ENCODE measurements around the gene HYCC2. TPM values are rescaled to one million over a fixed set of nuclear protein-coding genes. Genes with fewer than 3 reads are reported as not detected.
A peak's percentile ranks its signal among the peaks of the same experiment; 100 is the strongest.
"Not testable (repeated sequence)": the region's sequence is repeated elsewhere in the genome, so short reads cannot be mapped to it uniquely, and the experiment has no call there.

Gene HYCC2
- total RNA-seq, 1 experiment from 2014 or later, result 7.3 TPM

GRCh38 chr2:201072201-201072530 lies 695 bp upstream of the HYCC2 start:
- DNase-seq (ENCODE audit: low read depth), result no peak

GRCh38 chr2:201070948-201071478 lies 458 bp downstream of the HYCC2 start:
- peak; percentile 58 for DNase-seq (ENCODE audit: low read depth)

GRCh38 chr2:201064797-201065329 lies 6.6 kb downstream of the HYCC2 start:
- DNase-seq (ENCODE audit: low read depth), result no peak

- not testable (repeated sequence) for DNase-seq (ENCODE audit: low read depth)
These were observed 8.0 kb downstream of the HYCC2 start for GRCh38 chr2:201063516-201063915.

GRCh38 chr2:201059961-201060755 lies 11.3 kb downstream of the HYCC2 start:
- no peak for DNase-seq (ENCODE audit: low read depth)

- DNase-seq (ENCODE audit: low read depth), result no peak
These were observed 12.6 kb downstream of the HYCC2 start for GRCh38 chr2:201058914-201059313.

- no peak for DNase-seq (ENCODE audit: low read depth)
These were observed 13.7 kb downstream of the HYCC2 start for GRCh38 chr2:201057715-201058248.

GRCh38 chr2:201057087-201057521 lies 14.4 kb downstream of the HYCC2 start:
- no peak for DNase-seq (ENCODE audit: low read depth)

GRCh38 chr2:201049455-201049854 lies 22.0 kb downstream of the HYCC2 start:
- DNase-seq (ENCODE audit: low read depth), result no peak

- DNase-seq (ENCODE audit: low read depth), result no peak
These were observed 24.6 kb downstream of the HYCC2 start for GRCh38 chr2:201046881-201047280.

- DNase-seq (ENCODE audit: low read depth), result not testable (repeated sequence)
These were observed 28.4 kb downstream of the HYCC2 start for GRCh38 chr2:201043050-201043449.

- not testable (repeated sequence) for DNase-seq (ENCODE audit: low read depth)
These were observed 29.0 kb downstream of the HYCC2 start for GRCh38 chr2:201042451-201042850.

- DNase-seq (ENCODE audit: low read depth), result no peak
These were observed 30.4 kb downstream of the HYCC2 start for GRCh38 chr2:201040867-201041628.

- no peak for DNase-seq (ENCODE audit: low read depth)
These were observed 32.6 kb downstream of the HYCC2 start for GRCh38 chr2:201038855-201039254.

- not testable (repeated sequence) for DNase-seq (ENCODE audit: low read depth)
These were observed 33.1 kb downstream of the HYCC2 start for GRCh38 chr2:201038361-201038760.

- not testable (repeated sequence) for DNase-seq (ENCODE audit: low read depth)
These were observed 37.1 kb downstream of the HYCC2 start for GRCh38 chr2:201034355-201034754.

GRCh38 chr2:201024518-201024917 lies 47.0 kb downstream of the HYCC2 start:
- no peak for DNase-seq (ENCODE audit: low read depth)

GRCh38 chr2:201021914-201022313 lies 49.6 kb downstream of the HYCC2 start:
- no peak for DNase-seq (ENCODE audit: low read depth)

Data from RPMI7951 (cell line).